HG03025 (cell line): ENCODE results near the gene ARIH2.

Experiments
- ATAC-seq: cut with Tn5 transposase; IDR thresholded peaks from one replicate; pipeline ENCODE4 v1.9.1; 2021; ENCODE audit warnings: mild to moderate bottlenecking, moderate library complexity; ENCODE audit not compliant: unreplicated experiment, low FRiP score

ARIH2 gene

DNA sequence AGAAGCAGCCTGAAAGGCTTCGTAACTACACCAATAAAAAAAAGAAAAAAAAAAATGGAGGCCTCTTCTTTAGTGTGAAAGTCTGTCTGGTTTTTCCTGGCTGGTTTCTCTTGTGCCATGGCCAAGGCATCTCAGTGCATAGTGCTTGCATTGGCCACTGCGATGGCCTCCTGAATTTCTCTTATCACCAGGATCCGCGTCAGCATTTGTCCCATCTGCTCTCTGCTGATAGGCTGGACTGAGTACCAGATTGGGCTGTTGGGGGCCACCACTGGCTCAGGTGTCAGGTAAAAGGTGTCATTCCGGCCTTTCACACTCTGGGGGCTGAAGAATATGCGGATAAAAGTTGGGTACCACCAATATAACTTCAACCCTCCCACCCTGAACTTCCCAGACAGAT lies 111.7 kb downstream of the ARIH2 start:
- ATAC-seq: no peak

- no peak for ATAC-seq
Observed at GRCh38 chr3:49032646-49033304, 114.1 kb downstream of the ARIH2 start.

GRCh38 chr3:49034650-49035049 lies 116.0 kb downstream of the ARIH2 start:
- ATAC-seq: no peak

DNA sequence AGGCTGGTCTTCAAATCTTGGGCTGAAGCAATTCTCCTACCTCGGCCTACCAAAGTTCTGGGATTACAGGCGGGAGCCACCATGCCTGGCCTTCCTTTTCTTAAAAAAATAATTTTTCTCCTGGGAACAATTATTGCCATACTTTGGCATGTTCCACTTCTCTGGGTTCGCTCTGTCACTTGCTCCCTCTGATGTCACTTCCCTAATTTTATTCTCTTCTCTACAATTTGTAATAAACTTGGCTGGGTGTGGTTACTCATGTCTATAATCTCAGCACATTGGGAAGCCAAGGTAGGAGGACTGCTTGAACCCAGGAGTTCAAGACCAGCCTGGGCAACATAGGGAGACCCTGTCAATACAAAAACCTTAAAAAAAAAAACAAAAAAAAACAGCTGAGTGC lies 116.6 kb downstream of the ARIH2 start:
- no peak for ATAC-seq
